IPS-NIHi7 (cell line): ENCODE measurements around the gene INSC.
"Not testable (repeated sequence)": the region's sequence is repeated elsewhere in the genome, so short reads cannot be mapped to it uniquely, and the experiment has no call there.

Source experiments
- DNase-seq: peaks from one replicate; pipeline ENCODE4 v3.0.0; 2012; ENCODE audit warnings: mixed read lengths; ENCODE audit errors: extremely low spot score

Gene INSC

DNA sequence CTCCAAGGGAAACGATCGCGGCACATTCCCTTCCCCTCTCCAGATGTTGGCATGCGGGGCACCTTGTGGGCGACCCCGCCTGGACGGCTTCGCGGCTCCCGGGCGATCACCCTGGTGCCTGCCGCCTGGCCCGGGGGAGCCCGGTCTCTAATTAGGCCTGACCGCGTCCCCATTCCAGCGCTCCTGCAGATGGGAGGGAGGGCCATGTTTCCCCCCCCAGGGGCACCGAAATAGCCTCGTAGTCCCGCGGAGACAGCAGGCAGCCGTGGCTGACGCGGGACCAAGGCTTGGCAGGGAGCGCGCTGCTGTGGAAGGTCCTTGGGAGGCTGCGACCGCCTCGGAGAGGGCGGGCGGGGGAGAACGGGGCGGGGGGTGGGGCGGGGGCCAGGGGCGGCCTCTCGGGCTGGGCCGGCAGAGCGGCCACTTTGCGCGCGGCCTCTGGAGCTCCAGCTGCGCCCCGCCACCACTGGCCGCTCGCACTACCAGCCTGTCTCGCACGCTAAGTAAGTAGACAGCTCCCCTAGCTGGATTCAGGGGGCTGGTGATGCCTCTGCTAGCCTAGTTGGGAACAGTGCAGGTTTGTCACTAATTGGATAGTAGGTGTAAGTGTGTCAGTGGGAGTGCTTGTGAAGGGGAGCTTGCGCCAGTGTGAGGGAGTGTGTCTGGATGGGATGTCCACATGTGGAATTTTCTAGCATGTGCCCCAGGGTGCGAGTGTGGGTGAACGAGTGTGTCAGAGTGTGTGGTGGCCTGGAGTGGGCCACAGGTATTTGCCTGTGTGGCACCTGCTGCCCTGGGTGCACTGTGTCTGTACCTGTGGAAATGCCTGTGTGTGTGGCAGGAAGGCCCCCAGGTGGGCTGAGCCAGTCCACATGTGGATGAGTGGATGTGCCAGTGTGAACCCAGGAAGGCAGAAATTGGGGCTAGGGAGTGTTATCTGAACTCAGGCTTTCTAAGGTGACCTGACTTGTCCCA, at the start of gene INSC:
INSC (plus strand) TSS at position 423 of the 975 bp plus-strand sequence. CDS start 34,252 bp downstream, outside the sequence.
- DNase-seq: peak; percentile 58

DNA sequence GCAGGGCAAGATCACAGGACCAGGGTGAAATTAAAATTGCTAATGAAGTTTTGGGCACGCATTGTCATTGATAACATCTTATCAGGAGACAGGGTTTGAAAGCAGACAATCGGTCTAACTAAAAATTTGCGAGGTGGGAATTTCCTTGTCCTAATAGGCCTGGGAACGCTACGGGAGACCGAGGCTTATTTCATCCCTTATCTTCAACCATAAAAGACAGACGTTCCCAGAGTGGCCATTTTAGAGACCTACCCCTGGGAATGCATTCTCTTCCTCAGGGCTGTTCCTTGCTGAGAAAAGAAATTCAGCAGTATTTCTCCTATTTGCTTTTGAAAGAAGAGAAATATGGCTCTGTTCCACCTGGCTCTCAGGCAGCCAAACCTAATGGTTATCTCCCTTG, 45.0 kb upstream of the INSC start:
- DNase-seq: not testable (repeated sequence)

GRCh38 chr11:15071556-15072255, 43.0 kb upstream of the INSC start:
- no peak for DNase-seq

DNA sequence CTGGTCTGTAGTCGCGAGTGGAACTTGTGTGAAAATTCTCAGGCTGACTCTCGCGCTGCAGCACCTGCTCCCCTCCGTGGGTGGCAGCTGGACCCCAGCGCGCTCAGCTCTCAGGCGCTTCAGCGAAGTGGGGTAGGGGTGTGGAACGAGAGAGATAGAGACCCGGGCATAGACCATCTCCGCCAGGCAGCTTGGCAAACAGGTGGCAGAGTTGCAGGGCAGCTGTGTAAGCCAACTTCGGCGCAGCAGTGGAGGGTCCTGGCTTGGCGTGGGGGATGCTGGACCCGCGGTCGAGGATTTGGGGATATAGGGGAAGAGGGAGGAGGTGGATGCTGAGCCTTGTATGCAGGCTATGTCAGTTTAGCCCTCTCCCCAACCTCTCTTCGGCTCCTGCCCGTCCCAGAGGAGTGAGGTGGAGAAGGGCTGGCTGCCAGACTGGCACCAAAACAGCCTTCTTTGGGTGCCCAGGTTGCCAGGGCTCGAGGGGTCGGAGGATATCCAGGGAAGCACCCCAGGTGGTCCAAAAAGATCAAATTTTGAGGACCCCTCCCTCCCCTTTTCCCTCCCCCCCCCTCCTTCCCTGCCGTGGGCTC, 42.1 kb upstream of the INSC start:
- no peak for DNase-seq

- peak; percentile 67 for DNase-seq
These were observed 41.1 kb upstream of the INSC start, which contains the start of gene CALCB for GRCh38 chr11:15073361-15074205. CALCB (plus strand) TSS chr11:15073593; CDS start chr11:15074719, 1,126 bp downstream.

DNA sequence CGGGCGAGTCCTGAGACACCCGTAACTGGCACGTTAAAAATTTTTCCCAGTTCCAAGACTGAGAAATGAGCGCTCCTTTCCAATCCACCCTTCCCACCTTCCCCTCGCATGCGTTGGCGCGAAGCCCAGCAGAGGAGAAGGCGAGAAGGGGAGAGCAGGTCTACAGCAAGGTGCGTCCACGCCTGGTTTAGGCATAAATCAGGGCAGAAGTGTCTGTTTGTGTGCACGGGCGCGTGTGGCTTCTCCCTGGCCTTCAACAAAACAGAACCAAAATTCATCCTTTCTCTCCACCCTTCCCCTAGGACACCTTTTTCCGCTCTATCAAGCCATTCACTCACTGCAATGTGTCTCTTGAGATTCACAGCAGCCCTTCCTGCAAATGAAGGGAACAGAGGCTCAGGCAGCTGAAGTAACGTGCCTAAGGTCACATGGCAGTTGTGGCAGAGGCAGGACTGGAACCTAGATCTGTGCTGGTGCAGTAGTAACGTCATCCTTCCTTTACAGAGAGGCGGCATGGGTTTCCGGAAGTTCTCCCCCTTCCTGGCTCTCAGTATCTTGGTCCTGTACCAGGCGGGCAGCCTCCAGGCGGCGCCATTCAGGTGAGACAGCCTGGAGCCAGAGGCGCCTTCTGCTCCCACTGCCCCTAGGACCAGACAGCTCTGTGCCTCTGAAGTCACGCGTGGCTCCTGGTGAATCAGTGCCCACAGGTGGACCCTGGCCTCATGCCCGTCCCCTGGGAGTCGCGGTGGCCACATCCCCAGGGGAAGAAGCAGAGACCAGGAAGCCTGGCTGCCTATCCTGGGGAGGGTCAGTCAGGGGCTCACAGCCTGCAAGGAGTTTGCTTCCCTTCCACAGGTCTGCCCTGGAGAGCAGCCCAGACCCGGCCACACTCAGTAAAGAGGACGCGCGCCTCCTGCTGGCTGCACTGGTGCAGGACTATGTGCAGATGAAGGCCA, 40.2 kb upstream of the INSC start:
- DNase-seq: peak; percentile 85

DNA sequence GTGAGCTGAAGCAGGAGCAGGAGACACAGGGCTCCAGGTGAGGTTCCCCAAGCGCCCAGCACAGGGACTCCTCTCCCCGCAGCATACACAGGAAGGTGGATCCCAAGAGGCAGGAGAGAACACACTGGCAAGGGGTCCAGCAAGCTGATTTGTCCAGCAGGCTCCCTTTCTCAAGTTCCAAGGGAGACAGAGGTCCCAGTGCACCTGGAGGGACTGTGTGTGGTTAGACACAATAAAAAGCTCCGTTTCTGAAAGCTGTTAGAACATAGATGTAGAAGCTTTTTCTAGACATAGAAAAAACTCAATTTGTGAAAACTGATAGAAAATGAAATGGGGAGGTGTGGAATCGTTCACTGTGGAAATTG, 39.6 kb upstream of the INSC start:
- no peak for DNase-seq

- no peak for DNase-seq
These were observed 23.5 kb upstream of the INSC start for GRCh38 chr11:15091175-15091574.

GRCh38 chr11:15091625-15092024, 23.1 kb upstream of the INSC start:
- no peak for DNase-seq

DNA sequence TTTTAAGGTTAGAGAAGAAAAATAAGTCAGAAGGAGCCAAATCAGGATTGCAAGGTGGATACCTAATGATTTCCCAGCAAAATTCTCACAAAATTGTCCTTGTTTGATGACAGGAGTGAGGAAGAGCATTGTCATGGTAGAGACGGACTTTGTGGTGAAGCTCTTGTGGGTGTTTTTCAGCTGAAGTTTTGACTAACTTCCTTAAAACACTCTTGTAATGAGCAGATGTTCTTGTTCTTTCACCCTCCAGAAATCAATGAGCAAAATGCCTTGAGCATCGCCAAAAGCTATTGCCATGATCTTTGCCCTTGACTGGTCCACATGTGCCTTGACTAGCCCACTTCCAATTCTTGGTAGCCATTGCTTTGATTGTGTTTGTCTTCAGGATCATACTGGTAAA, 21.3 kb upstream of the INSC start:
- DNase-seq: no peak

DNA sequence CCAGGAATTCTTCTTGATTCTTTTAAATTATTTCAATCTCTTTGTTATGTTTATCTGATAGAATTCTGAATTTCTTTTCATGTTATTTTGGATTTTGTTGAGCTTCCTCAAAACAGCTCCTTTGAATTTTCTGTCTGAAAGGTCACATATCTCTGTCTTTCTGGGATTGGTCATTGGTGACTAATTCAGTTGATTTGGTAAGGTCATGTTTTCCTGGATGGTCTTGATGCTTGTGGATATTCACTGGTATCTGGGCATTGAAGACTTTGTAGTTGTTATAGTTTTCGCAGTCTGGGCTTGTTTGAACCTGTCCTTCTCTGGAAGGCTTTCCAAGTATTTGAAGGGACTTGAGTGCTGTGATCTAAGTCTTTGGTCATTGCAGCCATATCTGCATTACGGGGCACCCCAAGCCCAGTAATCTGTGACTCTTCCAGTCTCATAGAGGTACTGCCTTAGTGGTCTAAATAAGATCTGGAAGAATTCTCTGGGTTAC, 18.9 kb upstream of the INSC start:
- no peak for DNase-seq

- no peak for DNase-seq
These were observed 17.3 kb upstream of the INSC start for GRCh38 chr11:15097411-15097810.

DNA sequence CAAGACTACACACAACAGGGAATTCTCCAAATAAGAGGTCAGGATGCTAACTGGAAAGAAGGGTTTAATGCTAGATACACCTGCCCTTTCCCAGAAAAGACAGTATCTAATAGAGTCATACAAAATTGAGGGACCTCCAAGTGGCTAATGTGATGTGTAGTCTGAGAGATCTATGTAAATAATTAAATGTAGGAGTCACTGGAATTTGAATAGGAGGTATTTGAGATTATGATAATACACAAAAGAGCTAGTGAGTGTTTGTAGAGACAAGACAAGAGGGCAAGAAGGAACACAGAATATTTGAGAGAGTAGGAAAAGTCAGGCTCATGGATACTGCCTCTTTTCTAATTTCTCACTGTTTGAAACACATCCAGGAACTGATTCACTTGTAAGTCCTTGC, 15.5 kb upstream of the INSC start:
- DNase-seq: no peak

DNA sequence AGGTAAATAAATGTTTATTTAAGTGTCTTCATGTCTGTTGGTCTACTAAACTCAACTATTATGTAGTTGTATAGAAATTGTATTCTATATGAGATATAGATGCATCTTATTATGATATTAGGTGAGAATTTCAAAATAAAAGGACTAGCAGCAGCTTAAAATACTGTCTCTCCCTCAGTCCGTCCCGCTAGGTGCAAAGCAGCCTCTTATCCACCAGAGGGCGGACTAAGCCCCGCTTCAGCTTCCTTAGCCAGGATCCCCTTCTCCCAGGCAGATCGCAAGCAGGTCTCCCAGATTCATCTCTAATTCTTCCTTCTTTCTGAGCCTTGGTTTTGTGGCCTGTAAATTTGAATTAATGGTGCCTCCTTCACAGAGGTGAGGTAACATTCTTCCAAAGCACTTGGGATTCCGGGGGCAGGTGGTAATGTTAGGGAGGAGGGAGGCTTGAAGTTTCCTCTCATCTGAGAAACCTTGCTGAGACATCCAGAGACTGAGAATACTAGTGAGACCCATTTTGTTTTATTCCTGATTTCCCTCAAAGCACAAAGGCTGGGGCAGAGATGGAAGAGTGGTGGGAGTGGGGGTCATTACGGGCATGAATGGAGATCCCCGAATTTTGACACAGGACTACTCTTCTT, 13.5 kb upstream of the INSC start:
- peak; percentile 80 for DNase-seq

- no peak for DNase-seq
These were observed 10.6 kb upstream of the INSC start for GRCh38 chr11:15104166-15104565.

DNA sequence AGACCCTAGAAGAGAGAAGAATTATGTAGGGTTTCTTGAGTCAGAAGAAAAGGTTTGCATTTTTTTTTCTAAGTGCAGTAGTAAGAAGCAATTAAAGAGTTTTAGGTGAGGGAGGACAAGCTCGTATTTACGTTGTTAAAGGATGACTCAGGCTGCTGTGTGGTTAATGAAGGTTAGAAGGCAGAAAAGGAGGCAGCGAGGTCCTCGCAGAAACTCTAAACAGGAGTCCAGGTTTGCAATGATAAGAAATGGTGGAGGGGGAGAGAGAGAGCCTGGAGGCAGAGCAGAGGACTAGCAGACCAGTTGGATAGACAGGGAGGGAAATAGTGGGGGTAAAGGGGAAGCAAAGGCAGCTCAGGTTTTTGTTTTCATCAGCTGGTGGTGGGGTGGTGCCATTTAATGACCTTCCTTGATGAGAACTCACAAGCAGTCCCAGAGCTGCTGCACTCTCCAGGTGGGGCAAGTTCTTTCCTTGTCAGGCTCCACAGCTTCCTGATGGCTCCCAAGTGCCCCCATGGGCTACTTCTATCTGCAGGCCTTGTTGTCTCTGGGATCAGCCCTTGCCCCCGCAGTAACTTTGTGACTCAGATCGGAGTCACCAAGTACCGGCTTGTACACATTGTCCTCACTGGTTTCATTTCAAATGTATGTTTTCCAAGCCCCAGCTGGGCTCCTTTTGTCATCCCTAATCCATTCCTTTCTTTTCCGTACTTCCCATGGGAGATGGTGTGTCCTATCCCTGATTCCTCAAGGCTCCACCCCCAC, 8.3 kb upstream of the INSC start:
- DNase-seq: no peak

GRCh38 chr11:15107730-15108515, 6.8 kb upstream of the INSC start:
- no peak for DNase-seq

DNA sequence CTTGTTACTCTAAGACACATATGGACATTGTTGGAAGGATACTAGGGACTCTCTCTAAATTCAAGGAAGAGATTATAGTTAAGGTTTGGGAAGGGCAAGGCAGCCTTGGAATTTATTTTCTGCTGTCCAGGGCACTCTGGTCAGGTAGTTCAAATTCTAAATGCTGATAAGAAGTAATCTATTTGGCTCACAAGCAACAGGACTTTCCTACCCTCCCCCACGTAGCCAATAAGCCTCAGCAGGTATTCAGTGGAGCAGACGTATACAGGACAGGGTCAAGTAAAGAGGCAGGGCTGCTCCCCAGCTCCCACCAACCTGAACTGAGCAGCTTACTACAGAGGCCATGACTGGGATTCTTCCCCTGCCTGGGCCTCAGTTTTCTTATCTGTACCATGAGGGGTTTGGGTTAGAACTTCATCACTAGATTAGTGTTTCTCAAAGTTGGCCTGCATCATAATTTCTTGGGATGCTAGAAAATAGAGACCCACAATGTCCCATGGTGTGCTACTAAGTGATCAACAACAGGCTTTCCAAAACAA, 6.1 kb upstream of the INSC start:
- no peak for DNase-seq
